HG03457 (cell line): ENCODE results near the gene HEPACAM2.
A peak's percentile ranks its signal among the peaks of the same experiment; 100 is the strongest.

Source experiments
- ATAC-seq: cut with Tn5 transposase; IDR thresholded peaks from one replicate; pipeline ENCODE4 v1.9.1; 2021; ENCODE audit warnings: moderate number of reproducible peaks; ENCODE audit not compliant: unreplicated experiment

The HEPACAM2 gene

GRCh38 chr7:93148727-93149126, 77.5 kb downstream of the HEPACAM2 start:
- ATAC-seq: no peak

- ATAC-seq: peak; percentile 45
Measured at GRCh38 chr7:93148144-93148543, 78.1 kb downstream of the HEPACAM2 start, which contains the start of gene SAMD9L. SAMD9L (minus strand) TSS chr7:93148385; CDS start chr7:93135971, 12,414 bp downstream.

- ATAC-seq: peak; percentile 82
Measured at GRCh38 chr7:93147363-93147762, 78.9 kb downstream of the HEPACAM2 start.

GRCh38 chr7:93146472-93147141, 79.7 kb downstream of the HEPACAM2 start:
- no peak for ATAC-seq

GRCh38 chr7:93146036-93146435, 80.2 kb downstream of the HEPACAM2 start:
- ATAC-seq: no peak

GRCh38 chr7:93145354-93145753, 80.9 kb downstream of the HEPACAM2 start:
- no peak for ATAC-seq

GRCh38 chr7:93142127-93142526, 84.1 kb downstream of the HEPACAM2 start:
- no peak for ATAC-seq

GRCh38 chr7:93140582-93141191, 85.6 kb downstream of the HEPACAM2 start:
- ATAC-seq: no peak

- no peak for ATAC-seq
Measured at GRCh38 chr7:93138576-93138975, 87.7 kb downstream of the HEPACAM2 start.
